UCSD-AML1 (cell line): Measurements from ENCODE around the gene ST8SIA6.
A peak's percentile ranks its signal among the peaks of the same experiment; 100 is the strongest.
"Not testable (repeated sequence)": the region's sequence is repeated elsewhere in the genome, so short reads cannot be mapped to it uniquely, and the experiment has no call there.

Experiments used
- DNase-seq: peaks from one replicate; lab custom pipeline; 2025; ENCODE audit not compliant: unreplicated experiment; lab: John Stamatoyannopoulos, UW

ST8SIA6 gene

GRCh38 chr10:17460756-17461155, 6.4 kb upstream of the ST8SIA6 start:
- DNase-seq, result no peak

GRCh38 chr10:17457083-17457482, 2.7 kb upstream of the ST8SIA6 start:
- DNase-seq, result no peak

GRCh38 chr10:17456032-17456548, 1.7 kb upstream of the ST8SIA6 start:
- no peak for DNase-seq

- peak; percentile 45 for DNase-seq
Observed at GRCh38 chr10:17455015-17455520, 673 bp upstream of the ST8SIA6 start.

- peak; percentile 77 for DNase-seq
Observed at GRCh38 chr10:17453373-17454091, 863 bp downstream of the ST8SIA6 start.

GRCh38 chr10:17453035-17453372, 1.4 kb downstream of the ST8SIA6 start:
- DNase-seq, result no peak

- DNase-seq, result no peak
Observed at GRCh38 chr10:17452060-17452841, 2.1 kb downstream of the ST8SIA6 start.

- no peak for DNase-seq
Observed at GRCh38 chr10:17450024-17450423, 4.4 kb downstream of the ST8SIA6 start.

- DNase-seq, result no peak
Observed at GRCh38 chr10:17445400-17445998, 8.9 kb downstream of the ST8SIA6 start.

GRCh38 chr10:17444388-17444714, 10.0 kb downstream of the ST8SIA6 start:
- no peak for DNase-seq

GRCh38 chr10:17443707-17444387, 10.5 kb downstream of the ST8SIA6 start:
- no peak for DNase-seq

GRCh38 chr10:17438583-17438982, 15.8 kb downstream of the ST8SIA6 start:
- no peak for DNase-seq

GRCh38 chr10:17436578-17436977, 17.8 kb downstream of the ST8SIA6 start:
- DNase-seq, result not testable (repeated sequence)

GRCh38 chr10:17435953-17436352, 18.4 kb downstream of the ST8SIA6 start:
- no peak for DNase-seq

- DNase-seq, result no peak
Observed at GRCh38 chr10:17435187-17435586, 19.2 kb downstream of the ST8SIA6 start.

GRCh38 chr10:17432723-17433122, 21.7 kb downstream of the ST8SIA6 start:
- no peak for DNase-seq

- peak; percentile 50 for DNase-seq
Observed at GRCh38 chr10:17431871-17432311, 22.5 kb downstream of the ST8SIA6 start.

GRCh38 chr10:17430647-17431355, 23.6 kb downstream of the ST8SIA6 start:
- peak; percentile 74 for DNase-seq

- no peak for DNase-seq
Observed at GRCh38 chr10:17429490-17429889, 24.9 kb downstream of the ST8SIA6 start.

- DNase-seq, result peak; percentile 83
Observed at GRCh38 chr10:17428351-17429097, 25.9 kb downstream of the ST8SIA6 start.
